ENCODE measurements around the gene PRMT3. TPM values are rescaled to one million over a fixed set of nuclear protein-coding genes. Genes with fewer than 3 reads are reported as not detected.

Gene PRMT3
- polyA plus RNA-seq, 3 donors, result 4.5 to 8.4 (median 6.1) TPM

GRCh38 chr11:20444535-20444934 lies 57.0 kb downstream of the PRMT3 start:
- H3K36me3 Mint-ChIP-seq, result peaks cover 6 to 7% of the 10 kb centered on the region in 2 donors
- H3K9me3 Mint-ChIP-seq, result no peaks in the 10 kb centered on the region
- Histone ChIP-seq H3K4me3 (replicated peaks in 1 of 3; ENCODE audit: low read depth in 2 of 3, low read length in 3 of 3) (no peak overlapping the region), H4K20me1 (ENCODE audit: insufficient read depth, low read length) (no peaks in the 10 kb centered on the region), H3K9ac (ENCODE audit: insufficient read depth, low read length, poor library complexity, severe bottlenecking) (no peak overlapping the region), H3K27me3 (ENCODE audit: control insufficient read depth in 2 of 2, insufficient read depth in 2 of 2, low read length in 2 of 2) (no peaks in the 10 kb centered on the region), H2AFZ (ENCODE audit: insufficient read depth, low read depth, low read length, poor library complexity, severe bottlenecking) (no peak overlapping the region), H3K9me3 (replicated peaks in 1 of 2; ENCODE audit: control insufficient read depth in 1 of 2, insufficient read depth in 1 of 2, low read length in 2 of 2) (no peaks in the 10 kb centered on the region), H3K36me3 (replicated peaks in 1 of 2; ENCODE audit: control insufficient read depth in 1 of 2, insufficient read depth in 2 of 2, low read length in 2 of 2) (peaks cover 3 to 6% of the 10 kb centered on the region in 2 donors), H3K79me2 (ENCODE audit: insufficient read depth, low read length) (no peaks in the 10 kb centered on the region), H3K4me1 (ENCODE audit: control insufficient read depth in 1 of 2, insufficient read depth in 2 of 2, low read length in 2 of 2) (no peaks in the 10 kb centered on the region), H3K4me2 (replicated peaks; ENCODE audit: extremely low read depth, low read length, poor library complexity, severe bottlenecking) (no peak overlapping the region), H3K27ac (ENCODE audit: low read depth in 1 of 2, low read length in 2 of 2) (no peak overlapping the region)
- H3K27ac Mint-ChIP-seq, result no peak overlapping the region
- WGBS (ENCODE audit: insufficient coverage), result no CpG with 5 or more reads among the region's 1 CpG
- TF ChIP-seq, protein P1, sequence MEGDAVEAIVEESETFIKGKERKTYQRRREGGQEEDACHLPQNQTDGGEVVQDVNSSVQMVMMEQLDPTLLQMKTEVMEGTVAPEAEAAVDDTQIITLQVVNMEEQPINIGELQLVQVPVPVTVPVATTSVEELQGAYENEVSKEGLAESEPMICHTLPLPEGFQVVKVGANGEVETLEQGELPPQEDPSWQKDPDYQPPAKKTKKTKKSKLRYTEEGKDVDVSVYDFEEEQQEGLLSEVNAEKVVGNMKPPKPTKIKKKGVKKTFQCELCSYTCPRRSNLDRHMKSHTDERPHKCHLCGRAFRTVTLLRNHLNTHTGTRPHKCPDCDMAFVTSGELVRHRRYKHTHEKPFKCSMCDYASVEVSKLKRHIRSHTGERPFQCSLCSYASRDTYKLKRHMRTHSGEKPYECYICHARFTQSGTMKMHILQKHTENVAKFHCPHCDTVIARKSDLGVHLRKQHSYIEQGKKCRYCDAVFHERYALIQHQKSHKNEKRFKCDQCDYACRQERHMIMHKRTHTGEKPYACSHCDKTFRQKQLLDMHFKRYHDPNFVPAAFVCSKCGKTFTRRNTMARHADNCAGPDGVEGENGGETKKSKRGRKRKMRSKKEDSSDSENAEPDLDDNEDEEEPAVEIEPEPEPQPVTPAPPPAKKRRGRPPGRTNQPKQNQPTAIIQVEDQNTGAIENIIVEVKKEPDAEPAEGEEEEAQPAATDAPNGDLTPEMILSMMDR (IDR thresholded peaks at IDR 0.05), result no peak
- H3K4me3 Mint-ChIP-seq, result no peak overlapping the region
- intact Hi-C loops (cut with micrococcal nuclease), result no loop called here
- DNase-seq, result no peak
- peaks cover 8% of the 10 kb centered on the region for H3K4me1 Mint-ChIP-seq
- no peaks in the 10 kb centered on the region for H3K27me3 Mint-ChIP-seq (ENCODE audit: low read depth in 3 of 3)

DNA sequence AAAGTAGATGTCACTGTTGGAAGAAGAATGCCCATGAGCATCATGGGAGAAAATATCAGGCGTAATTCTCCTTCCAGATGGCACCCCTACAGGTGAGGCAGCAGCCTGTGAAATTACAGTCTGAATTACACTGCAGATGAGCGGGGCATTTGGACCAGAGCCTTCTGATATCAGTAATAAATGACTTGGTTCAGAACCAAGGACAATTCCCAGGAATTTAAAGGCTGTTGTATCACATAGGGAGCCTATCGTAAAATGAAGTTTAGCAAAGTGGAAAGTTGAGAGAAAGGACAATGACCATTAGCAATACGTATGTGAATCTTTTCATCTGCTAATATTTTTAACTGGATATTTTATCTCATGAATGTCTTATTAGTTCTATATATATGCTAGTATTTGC lies 61.3 kb downstream of the PRMT3 start:
- peaks cover 10 to 12% of the 10 kb centered on the region in 2 donors for H3K4me1 ChIP-seq (ENCODE audit: control insufficient read depth in 1 of 2, insufficient read depth in 2 of 2, low read length in 2 of 2)
- H3K9me3 ChIP-seq (replicated peaks in 1 of 2; ENCODE audit: control insufficient read depth in 1 of 2, insufficient read depth in 1 of 2, low read length in 2 of 2), result no peaks in the 10 kb centered on the region
- Mint-ChIP-seq H3K36me3 (peaks cover 9 to 10% of the 10 kb centered on the region in 2 donors), H3K4me3 (no peak overlapping the region), H3K27me3 (ENCODE audit: low read depth in 3 of 3) (no peaks in the 10 kb centered on the region), H3K9me3 (no peaks in the 10 kb centered on the region), H3K27ac (no peak overlapping the region), H3K4me1 (peaks cover 18% of the 10 kb centered on the region)
- H3K27ac ChIP-seq (ENCODE audit: low read depth in 1 of 2, low read length in 2 of 2), result no peak overlapping the region
- peaks cover 3 to 11% of the 10 kb centered on the region in 2 donors for H3K36me3 ChIP-seq (replicated peaks in 1 of 2; ENCODE audit: control insufficient read depth in 1 of 2, insufficient read depth in 2 of 2, low read length in 2 of 2)
- no peaks in the 10 kb centered on the region for H3K79me2 ChIP-seq (ENCODE audit: insufficient read depth, low read length)
- no peaks in the 10 kb centered on the region for H3K27me3 ChIP-seq (ENCODE audit: control insufficient read depth in 2 of 2, insufficient read depth in 2 of 2, low read length in 2 of 2)
- WGBS (ENCODE audit: insufficient coverage), result 100% methylated on average over 1 of the region's 4 CpGs
- H2AFZ ChIP-seq (ENCODE audit: insufficient read depth, low read depth, low read length, poor library complexity, severe bottlenecking), result no peak overlapping the region
- TF ChIP-seq, protein P1 (IDR thresholded peaks at IDR 0.05), result no peak
- no peak for DNase-seq
- no peaks in the 10 kb centered on the region for H4K20me1 ChIP-seq (ENCODE audit: insufficient read depth, low read length)
- H3K4me3 ChIP-seq (replicated peaks in 1 of 3; ENCODE audit: low read depth in 2 of 3, low read length in 3 of 3), result no peak overlapping the region
- intact Hi-C loops (cut with micrococcal nuclease), result no loop called here
- H3K9ac ChIP-seq (ENCODE audit: insufficient read depth, low read length, poor library complexity, severe bottlenecking), result no peak overlapping the region
- no peak overlapping the region for H3K4me2 ChIP-seq (replicated peaks; ENCODE audit: extremely low read depth, low read length, poor library complexity, severe bottlenecking)
